ENCODE measurements around the gene LRP5. TPM values are rescaled to one million over a fixed set of nuclear protein-coding genes. Genes with fewer than 3 reads are reported as not detected.
A peak's percentile ranks its signal among the peaks of the same experiment; 100 is the strongest.
"Not testable (repeated sequence)": the region's sequence is repeated elsewhere in the genome, so short reads cannot be mapped to it uniquely, and the experiment has no call there.

Gene LRP5
- polyA plus RNA-seq, 4 donors, result 39.7 to 122 (median 78.4) TPM

DNA sequence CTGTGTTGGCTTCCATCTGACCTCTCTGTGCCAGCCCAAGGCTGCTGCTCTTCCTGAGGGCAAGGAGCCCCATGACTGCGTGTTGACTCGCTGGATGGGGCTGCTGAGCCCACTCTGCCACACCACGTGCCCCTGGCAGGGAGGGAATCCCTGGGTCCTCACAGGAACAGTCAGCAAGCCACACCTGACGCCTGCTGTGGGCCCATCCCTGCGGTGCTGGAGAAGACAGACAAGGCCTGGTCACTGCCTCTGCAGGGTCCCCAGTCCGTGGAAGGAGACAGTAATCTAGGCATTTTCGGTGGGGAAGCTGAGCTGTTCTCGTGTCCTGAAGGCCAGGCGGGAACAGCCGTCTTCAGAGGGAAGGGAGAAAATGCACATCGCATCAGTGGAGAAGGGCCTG, 137.6 kb downstream of the LRP5 start:
- H3K27ac ChIP-seq (ENCODE audit: low read depth in 1 of 3, low read length in 2 of 3), result no peak overlapping the region

GRCh38 chr11:68450711-68451110, 138.3 kb downstream of the LRP5 start:
- H3K4me1 ChIP-seq (ENCODE audit: control insufficient read depth in 3 of 3, insufficient read depth in 2 of 3, low read depth in 1 of 3, low read length in 2 of 3), result peaks cover 0 to 9% (median 0%) of the 10 kb centered on the region in 3 donors
- H3K36me3 ChIP-seq (ENCODE audit: control insufficient read depth in 3 of 3, insufficient read depth in 2 of 3, low read depth in 1 of 3, low read length in 3 of 3), result peaks cover 2 to 44% (median 3%) of the 10 kb centered on the region in 3 donors
- H3K4me3 ChIP-seq (ENCODE audit: low read depth in 1 of 3, low read length in 3 of 3), result no peak overlapping the region
- WGBS, 3 donors, result 95 to 97% (median 96%) methylated on average over 8 of the region's 8 CpGs
- H3K27ac ChIP-seq (ENCODE audit: low read depth in 1 of 3, low read length in 2 of 3), result no peak overlapping the region
- DNase-seq, result no peak
- no peaks in the 10 kb centered on the region for H3K27me3 ChIP-seq (ENCODE audit: control insufficient read depth in 3 of 3, insufficient read depth in 3 of 3, low read length in 3 of 3)
- H3K9me3 ChIP-seq (ENCODE audit: control insufficient read depth in 2 of 2, insufficient read depth in 1 of 2, low read depth in 1 of 2, low read length in 1 of 2), result no peaks in the 10 kb centered on the region
- FAIRE-seq, result no peak

More for the DNA sequence above, 137.6 kb downstream of the LRP5 start:
- Histone ChIP-seq H3K27me3 (ENCODE audit: control insufficient read depth in 3 of 3, insufficient read depth in 3 of 3, low read length in 3 of 3) (no peaks in the 10 kb centered on the region), H3K36me3 (ENCODE audit: control insufficient read depth in 3 of 3, insufficient read depth in 2 of 3, low read depth in 1 of 3, low read length in 3 of 3) (peaks cover 2 to 52% (median 3%) of the 10 kb centered on the region in 3 donors), H3K9me3 (ENCODE audit: control insufficient read depth in 2 of 2, insufficient read depth in 1 of 2, low read depth in 1 of 2, low read length in 1 of 2) (no peaks in the 10 kb centered on the region), H3K4me1 (ENCODE audit: control insufficient read depth in 3 of 3, insufficient read depth in 2 of 3, low read depth in 1 of 3, low read length in 2 of 3) (peaks cover 0 to 7% (median 0%) of the 10 kb centered on the region in 3 donors), H3K4me3 (ENCODE audit: low read depth in 1 of 3, low read length in 3 of 3) (no peak overlapping the region)
- FAIRE-seq, result no peak
- WGBS, 3 donors, result 91 to 94% (median 93%) methylated on average over 11 of the region's 11 CpGs
- DNase-seq, result no peak

- no peaks in the 10 kb centered on the region for H3K27me3 ChIP-seq (ENCODE audit: control insufficient read depth in 3 of 3, insufficient read depth in 3 of 3, low read length in 3 of 3)
- DNase-seq (peak in 1 of 2 donors; percentile 18), FAIRE-seq (no peak)
- peaks cover 0 to 3% (median 0%) of the 10 kb centered on the region in 3 donors for H3K4me1 ChIP-seq (ENCODE audit: control insufficient read depth in 3 of 3, insufficient read depth in 2 of 3, low read depth in 1 of 3, low read length in 2 of 3)
- peaks cover 0 to 5% (median 0%) of the 10 kb centered on the region in 3 donors for H3K36me3 ChIP-seq (ENCODE audit: control insufficient read depth in 3 of 3, insufficient read depth in 2 of 3, low read depth in 1 of 3, low read length in 3 of 3)
- 27 to 63% (median 30%) methylated on average over 8 of the region's 8 CpGs for WGBS, 3 donors
- no peak overlapping the region for H3K27ac ChIP-seq (ENCODE audit: low read depth in 1 of 3, low read length in 2 of 3)
- no peaks in the 10 kb centered on the region for H3K9me3 ChIP-seq (ENCODE audit: control insufficient read depth in 2 of 2, insufficient read depth in 1 of 2, low read depth in 1 of 2, low read length in 1 of 2)
- H3K4me3 ChIP-seq (ENCODE audit: low read depth in 1 of 3, low read length in 3 of 3), result no peak overlapping the region
These were observed 142.4 kb downstream of the LRP5 start for GRCh38 chr11:68454767-68455166.

DNA sequence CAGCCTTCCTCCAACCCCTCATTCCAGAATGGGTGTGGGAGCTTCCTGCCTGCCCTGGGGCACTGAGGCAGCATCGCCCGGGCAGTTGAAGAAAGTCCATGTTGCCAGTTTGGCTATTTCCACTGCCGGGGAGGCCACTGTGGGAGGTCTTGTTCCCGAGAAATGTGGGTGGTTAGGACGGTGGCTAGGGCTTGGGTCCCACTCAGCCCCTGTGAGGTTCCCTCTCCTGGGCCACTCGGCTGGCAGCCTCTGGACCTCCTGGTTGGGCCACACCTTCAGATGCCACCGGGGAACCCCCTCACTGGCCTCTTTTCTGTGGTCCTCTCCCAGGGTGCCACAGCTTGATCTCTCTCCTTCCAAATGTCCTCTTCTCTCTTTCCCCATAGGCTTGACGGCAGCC, 143.1 kb downstream of the LRP5 start:
- DNase-seq, result no peak
- FAIRE-seq, result no peak
- WGBS, 3 donors, result 33 to 66% (median 55%) methylated on average over 8 of the region's 8 CpGs

GRCh38 chr11:68457216-68457897, 145.0 kb downstream of the LRP5 start:
- Histone ChIP-seq H3K27me3 (ENCODE audit: control insufficient read depth in 3 of 3, insufficient read depth in 3 of 3, low read length in 3 of 3) (no peaks in the 10 kb centered on the region), H3K36me3 (ENCODE audit: control insufficient read depth in 3 of 3, insufficient read depth in 2 of 3, low read depth in 1 of 3, low read length in 3 of 3) (no peaks in the 10 kb centered on the region), H3K4me3 (ENCODE audit: low read depth in 1 of 3, low read length in 3 of 3) (no peak overlapping the region), H3K4me1 (ENCODE audit: control insufficient read depth in 3 of 3, insufficient read depth in 2 of 3, low read depth in 1 of 3, low read length in 2 of 3) (peaks cover 0 to 9% (median 1%) of the 10 kb centered on the region in 3 donors), H3K9me3 (ENCODE audit: control insufficient read depth in 2 of 2, insufficient read depth in 1 of 2, low read depth in 1 of 2, low read length in 1 of 2) (no peaks in the 10 kb centered on the region), H3K27ac (ENCODE audit: low read depth in 1 of 3, low read length in 2 of 3) (no peak overlapping the region)
- 73 to 80% (median 78%) methylated on average over 8 of the region's 8 CpGs for WGBS, 3 donors
- DNase-seq, result no peak
- no peak for FAIRE-seq

More for the DNA sequence above, 143.1 kb downstream of the LRP5 start:
- peaks cover 0 to 3% (median 0%) of the 10 kb centered on the region in 3 donors for H3K4me1 ChIP-seq (ENCODE audit: control insufficient read depth in 3 of 3, insufficient read depth in 2 of 3, low read depth in 1 of 3, low read length in 2 of 3)
- peak overlapping the region in 1 of 3 donors; percentile 9 for H3K27ac ChIP-seq (ENCODE audit: low read depth in 1 of 3, low read length in 2 of 3)
- no peaks in the 10 kb centered on the region for H3K27me3 ChIP-seq (ENCODE audit: control insufficient read depth in 3 of 3, insufficient read depth in 3 of 3, low read length in 3 of 3)
- no peaks in the 10 kb centered on the region for H3K9me3 ChIP-seq (ENCODE audit: control insufficient read depth in 2 of 2, insufficient read depth in 1 of 2, low read depth in 1 of 2, low read length in 1 of 2)
- H3K4me3 ChIP-seq (ENCODE audit: low read depth in 1 of 3, low read length in 3 of 3), result no peak overlapping the region
- no peaks in the 10 kb centered on the region for H3K36me3 ChIP-seq (ENCODE audit: control insufficient read depth in 3 of 3, insufficient read depth in 2 of 3, low read depth in 1 of 3, low read length in 3 of 3)

- Histone ChIP-seq H3K36me3 (ENCODE audit: control insufficient read depth in 3 of 3, insufficient read depth in 2 of 3, low read depth in 1 of 3, low read length in 3 of 3) (no peaks in the 10 kb centered on the region), H3K27ac (ENCODE audit: low read depth in 1 of 3, low read length in 2 of 3) (no peak overlapping the region), H3K4me3 (ENCODE audit: low read depth in 1 of 3, low read length in 3 of 3) (no peak overlapping the region), H3K27me3 (ENCODE audit: control insufficient read depth in 3 of 3, insufficient read depth in 3 of 3, low read length in 3 of 3) (no peaks in the 10 kb centered on the region), H3K4me1 (ENCODE audit: control insufficient read depth in 3 of 3, insufficient read depth in 2 of 3, low read depth in 1 of 3, low read length in 2 of 3) (peaks cover 0 to 13% (median 5%) of the 10 kb centered on the region in 3 donors), H3K9me3 (ENCODE audit: control insufficient read depth in 2 of 2, insufficient read depth in 1 of 2, low read depth in 1 of 2, low read length in 1 of 2) (no peaks in the 10 kb centered on the region)
- WGBS, 3 donors, result 29 to 65% (median 39%) methylated on average over 7 of the region's 7 CpGs
- no peak for FAIRE-seq
- DNase-seq, result peak in 1 of 2 donors; percentile 44
These were observed 145.5 kb downstream of the LRP5 start for GRCh38 chr11:68457898-68458249.

DNA sequence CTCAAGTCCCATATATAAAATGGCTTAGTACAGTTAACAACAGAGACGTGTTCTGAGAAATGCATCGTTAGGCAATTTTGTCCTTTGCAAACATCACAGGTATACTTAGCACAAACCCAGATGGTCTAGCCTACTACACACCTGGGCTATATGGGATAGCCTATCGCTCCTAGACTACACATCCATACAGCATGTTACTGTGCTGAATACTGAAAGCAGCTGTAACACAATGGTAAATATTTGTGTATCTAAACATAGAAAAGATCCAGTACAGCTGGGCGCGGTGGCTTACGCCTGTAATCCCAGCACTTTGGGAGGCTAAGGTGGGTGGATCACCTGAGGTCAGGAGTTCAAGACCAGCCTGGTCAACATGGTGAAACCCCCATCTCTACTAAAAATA, 145.9 kb downstream of the LRP5 start:
- not testable (repeated sequence) for H3K27me3 ChIP-seq (ENCODE audit: control insufficient read depth in 3 of 3, insufficient read depth in 3 of 3, low read length in 3 of 3); H3K36me3 ChIP-seq (ENCODE audit: control insufficient read depth in 3 of 3, insufficient read depth in 2 of 3, low read depth in 1 of 3, low read length in 3 of 3); H3K4me3 ChIP-seq (ENCODE audit: low read depth in 1 of 3, low read length in 3 of 3); H3K27ac ChIP-seq (ENCODE audit: low read depth in 1 of 3, low read length in 2 of 3); FAIRE-seq; H3K9me3 ChIP-seq (ENCODE audit: control insufficient read depth in 2 of 2, insufficient read depth in 1 of 2, low read depth in 1 of 2, low read length in 1 of 2); DNase-seq
- peaks cover 0 to 13% (median 5%) of the 10 kb centered on the region in 3 donors for H3K4me1 ChIP-seq (ENCODE audit: control insufficient read depth in 3 of 3, insufficient read depth in 2 of 3, low read depth in 1 of 3, low read length in 2 of 3)
- 80 to 85% (median 83%) methylated on average over 6 of the region's 6 CpGs for WGBS, 3 donors

- Histone ChIP-seq H3K27me3 (ENCODE audit: control insufficient read depth in 3 of 3, insufficient read depth in 3 of 3, low read length in 3 of 3) (no peaks in the 10 kb centered on the region), H3K9me3 (ENCODE audit: control insufficient read depth in 2 of 2, insufficient read depth in 1 of 2, low read depth in 1 of 2, low read length in 1 of 2) (no peaks in the 10 kb centered on the region), H3K4me3 (ENCODE audit: low read depth in 1 of 3, low read length in 3 of 3) (peak overlapping the region; percentile 72 to 100 (median 85)), H3K4me1 (ENCODE audit: control insufficient read depth in 3 of 3, insufficient read depth in 2 of 3, low read depth in 1 of 3, low read length in 2 of 3) (peaks cover 5 to 17% (median 6%) of the 10 kb centered on the region in 3 donors), H3K36me3 (ENCODE audit: control insufficient read depth in 3 of 3, insufficient read depth in 2 of 3, low read depth in 1 of 3, low read length in 3 of 3) (peaks cover 0 to 3% (median 0%) of the 10 kb centered on the region in 3 donors), H3K27ac (ENCODE audit: low read depth in 1 of 3, low read length in 2 of 3) (peak overlapping the region; percentile 90 to 97 (median 93))
- peak; percentile 99 for DNase-seq
- WGBS, 3 donors, result 2 to 3% (median 3%) methylated on average over 54 to 56 of the region's 56 CpGs
- no peak for FAIRE-seq
These were observed 147.7 kb downstream of the LRP5 start for GRCh38 chr11:68459886-68460740.
